NCI-H2081 (cell line): ENCODE data around the gene MLF2.
A peak's percentile ranks its signal among the peaks of the same experiment; 100 is the strongest.
"Not testable (repeated sequence)": the region's sequence is repeated elsewhere in the genome, so short reads cannot be mapped to it uniquely, and the experiment has no call there.

ENCODE experiments used
- DNase-seq, 2 experiments: peaks; one replicate each; lab custom pipeline; 2025; lab: John Stamatoyannopoulos, UW

MLF2 gene

DNA sequence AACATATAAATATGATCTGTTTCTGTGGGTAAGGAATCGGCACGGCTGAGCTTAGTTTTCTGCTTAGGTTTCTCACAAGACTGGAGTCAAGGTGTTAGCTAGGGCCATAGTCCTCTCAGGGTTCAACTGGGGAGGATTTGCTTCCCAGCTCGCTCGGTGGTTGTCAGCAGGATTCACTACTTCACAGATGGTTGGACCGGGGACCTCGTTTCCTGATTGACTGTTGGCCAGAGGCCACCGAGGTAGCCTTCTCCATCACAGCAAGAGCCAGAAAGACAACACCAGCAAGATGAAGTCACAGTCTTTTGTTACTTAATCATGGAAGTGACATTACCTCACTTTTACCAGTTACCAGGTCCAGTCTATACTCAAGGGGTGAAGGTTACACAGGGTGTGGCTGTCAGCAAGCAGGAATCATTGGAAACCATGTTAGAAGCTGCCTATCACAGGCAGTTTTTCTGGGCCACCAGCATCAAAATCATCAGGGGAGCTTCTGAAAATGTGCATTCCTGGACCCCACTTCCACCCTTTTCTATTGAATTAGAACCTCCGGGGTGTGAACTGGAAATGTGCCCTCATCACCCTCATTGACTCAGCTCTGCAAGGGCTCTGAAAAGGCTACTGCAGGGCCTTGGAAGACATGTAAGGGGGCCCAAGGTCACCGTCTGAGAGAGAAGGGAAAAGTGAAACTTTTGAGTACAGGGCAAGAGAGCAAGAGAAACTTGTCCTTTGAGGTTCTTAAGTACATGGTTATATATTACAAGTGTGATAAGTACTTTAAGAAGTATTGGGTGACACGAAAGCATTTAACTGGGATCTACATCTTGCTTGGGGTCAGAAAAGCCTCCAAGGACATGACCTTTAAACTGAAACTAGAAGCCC, 18.2 kb downstream of the MLF2 start:
- DNase-seq: no peak

DNA sequence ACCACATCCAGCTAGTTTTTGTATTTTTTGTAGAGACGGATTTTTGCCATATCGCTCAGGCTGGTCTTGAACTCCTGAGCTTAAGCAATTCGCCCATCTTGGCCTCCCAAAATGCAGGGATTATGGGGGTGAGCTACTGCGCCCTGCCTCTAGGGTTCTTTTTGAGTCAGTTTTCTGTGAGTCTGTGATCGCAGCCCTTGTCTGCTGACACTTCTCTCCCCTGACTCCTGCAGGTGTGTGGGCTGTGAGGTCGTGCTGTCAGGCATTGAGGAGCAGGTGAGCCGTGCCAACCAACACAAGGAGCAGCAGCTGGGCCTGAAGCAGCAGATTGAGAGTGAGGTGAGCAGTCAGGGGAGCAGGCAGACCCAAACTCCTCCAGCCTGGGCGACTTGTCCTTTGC, 22.8 kb downstream of the MLF2 start:
- no peak for DNase-seq

DNA sequence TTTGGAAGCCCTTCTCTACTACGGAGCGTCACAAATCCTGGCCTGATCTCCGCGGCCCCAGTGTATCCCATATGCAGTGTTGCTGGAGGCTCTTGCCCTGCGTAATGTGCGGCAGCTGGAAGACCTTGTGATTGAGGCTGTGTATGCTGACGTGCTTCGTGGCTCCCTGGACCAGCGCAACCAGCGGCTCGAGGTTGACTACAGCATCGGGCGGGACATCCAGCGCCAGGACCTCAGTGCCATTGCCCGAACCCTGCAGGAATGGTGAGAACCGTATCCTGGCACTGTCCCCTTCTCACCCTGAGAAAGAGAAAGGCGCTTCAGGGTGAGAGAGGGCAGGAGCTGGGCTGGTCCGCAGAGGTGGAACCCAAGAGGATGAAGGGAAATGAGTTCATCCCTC, 23.8 kb downstream of the MLF2 start:
- DNase-seq: no peak

DNA sequence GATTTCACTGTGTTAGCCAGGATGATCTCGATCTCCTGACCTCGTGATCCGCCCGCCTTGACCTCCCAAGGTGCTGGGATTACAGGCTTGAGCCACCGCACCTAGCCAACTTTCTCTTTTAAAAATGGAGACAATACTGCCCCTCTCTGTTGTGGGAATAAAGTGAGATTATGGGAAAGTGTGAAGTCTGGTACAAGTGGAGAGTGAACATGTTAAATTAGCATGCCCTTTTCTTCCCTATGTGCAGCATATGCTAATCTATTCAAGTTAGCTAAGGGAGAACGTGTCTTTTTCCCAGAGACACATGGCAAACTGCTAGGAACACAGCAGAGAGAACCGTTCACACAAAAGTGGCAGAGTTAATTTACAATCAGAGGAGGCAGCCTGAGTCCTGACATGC, 27.6 kb downstream of the MLF2 start:
- DNase-seq: no peak

DNA sequence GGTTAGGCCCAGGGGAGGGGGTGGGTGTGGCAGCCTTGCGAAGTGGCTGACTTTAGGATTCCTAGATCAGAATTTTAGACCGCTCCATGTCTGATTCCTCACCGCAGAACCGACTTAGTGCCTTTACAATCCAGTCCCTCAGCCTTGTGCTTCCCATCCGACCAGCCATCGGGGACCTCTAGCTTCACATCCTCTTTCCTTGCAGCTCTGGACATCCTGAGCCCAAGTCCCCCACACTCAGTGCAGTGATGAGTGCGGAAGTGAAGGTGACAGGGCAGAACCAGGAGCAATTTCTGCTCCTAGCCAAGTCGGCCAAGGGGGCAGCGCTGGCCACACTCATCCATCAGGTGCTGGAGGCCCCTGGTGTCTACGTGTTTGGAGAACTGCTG, 28.5 kb downstream of the MLF2 start:
- DNase-seq: peak in 1 of 2 experiments; percentile 26

DNA sequence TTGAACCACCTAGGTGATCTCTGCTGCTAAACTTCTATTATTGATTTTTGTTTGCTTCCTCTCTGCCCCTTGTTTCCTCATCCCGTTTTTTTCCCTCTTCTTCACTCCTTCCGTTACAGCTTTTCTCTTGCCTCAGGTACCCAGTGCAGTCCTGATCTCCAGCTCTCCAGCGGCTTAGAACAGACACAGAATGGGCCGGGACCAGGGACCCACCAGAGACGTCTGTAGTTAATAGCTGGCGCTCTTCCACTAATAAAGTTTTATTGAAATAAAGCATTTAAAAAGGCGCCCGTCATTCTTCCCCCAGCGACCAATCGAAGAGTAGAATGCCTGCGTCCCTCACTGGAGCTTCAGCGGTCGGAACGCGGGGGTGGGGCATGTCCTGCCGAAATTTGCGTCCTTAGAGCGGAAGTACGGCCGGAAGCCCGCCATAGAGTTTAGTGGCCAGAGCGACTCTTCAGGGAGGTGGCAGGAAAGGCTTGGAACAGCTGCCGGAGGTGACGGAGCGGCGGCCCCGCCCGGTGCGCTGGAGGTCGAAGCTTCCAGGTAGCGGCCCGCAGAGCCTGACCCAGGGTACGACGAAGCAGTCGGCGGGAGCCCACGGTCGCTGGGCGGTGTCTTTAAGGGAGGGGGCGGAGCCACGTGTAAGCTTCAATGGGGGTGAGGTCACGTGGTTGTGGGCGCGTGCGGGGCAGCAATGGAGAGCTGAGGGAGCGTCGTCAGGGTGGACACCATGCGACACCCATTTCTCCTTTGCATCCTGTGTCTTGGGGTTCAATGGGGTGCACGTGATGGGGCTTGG, 29.1 kb downstream of the MLF2 start, which contains the start of gene COPS7A:
TSS of gene COPS7A (plus strand) at position 440 of the 802 bp plus-strand sequence. CDS start 611 bp downstream, outside the sequence.
- DNase-seq: peak; percentile 99

DNA sequence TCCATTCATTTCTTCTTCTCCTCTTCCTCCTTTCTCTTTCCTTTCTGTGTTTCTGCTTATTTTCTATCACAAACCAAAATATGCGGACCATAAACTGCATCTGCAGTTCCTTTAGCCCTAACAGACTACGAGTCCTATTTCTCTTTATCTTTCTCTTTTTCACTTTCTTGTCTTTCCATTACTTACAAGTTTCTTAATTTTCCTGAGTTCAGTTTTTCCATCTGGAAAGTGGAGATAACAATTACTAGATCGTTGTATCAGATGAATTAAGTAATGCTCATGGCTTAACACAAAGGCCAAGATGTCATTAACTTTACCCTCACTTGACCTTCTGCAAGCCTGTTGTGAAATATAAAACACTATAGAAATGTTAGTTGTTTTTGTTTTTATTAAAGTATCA, 30.1 kb downstream of the MLF2 start:
- no peak for DNase-seq

DNA sequence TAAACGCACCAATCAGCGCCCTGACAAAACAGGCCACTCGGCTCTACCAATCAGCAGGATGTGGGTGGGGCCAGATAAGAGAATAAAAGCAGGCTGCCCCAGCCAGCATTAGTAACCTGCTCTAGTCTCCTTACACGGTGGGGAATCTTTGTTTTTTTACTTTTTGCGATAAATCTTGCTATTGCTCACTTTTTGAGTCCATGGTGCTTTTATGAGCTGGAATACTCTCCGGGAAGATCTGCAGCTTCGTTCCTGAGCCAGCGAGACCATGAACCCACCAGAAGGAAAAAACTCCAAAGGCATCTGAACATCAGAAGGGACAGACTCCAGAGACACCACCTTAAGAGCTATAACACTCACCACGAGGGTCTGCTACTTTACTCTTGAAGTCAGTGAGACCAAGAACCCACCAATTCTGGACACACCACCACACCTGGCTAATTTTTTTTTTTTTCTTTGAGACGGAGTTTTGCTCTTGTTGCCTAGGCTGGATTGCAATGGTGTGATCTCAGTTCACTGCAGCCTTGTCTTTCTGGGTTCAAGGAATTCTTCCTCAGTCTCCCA, 36.0 kb downstream of the MLF2 start:
- DNase-seq: no peak

DNA sequence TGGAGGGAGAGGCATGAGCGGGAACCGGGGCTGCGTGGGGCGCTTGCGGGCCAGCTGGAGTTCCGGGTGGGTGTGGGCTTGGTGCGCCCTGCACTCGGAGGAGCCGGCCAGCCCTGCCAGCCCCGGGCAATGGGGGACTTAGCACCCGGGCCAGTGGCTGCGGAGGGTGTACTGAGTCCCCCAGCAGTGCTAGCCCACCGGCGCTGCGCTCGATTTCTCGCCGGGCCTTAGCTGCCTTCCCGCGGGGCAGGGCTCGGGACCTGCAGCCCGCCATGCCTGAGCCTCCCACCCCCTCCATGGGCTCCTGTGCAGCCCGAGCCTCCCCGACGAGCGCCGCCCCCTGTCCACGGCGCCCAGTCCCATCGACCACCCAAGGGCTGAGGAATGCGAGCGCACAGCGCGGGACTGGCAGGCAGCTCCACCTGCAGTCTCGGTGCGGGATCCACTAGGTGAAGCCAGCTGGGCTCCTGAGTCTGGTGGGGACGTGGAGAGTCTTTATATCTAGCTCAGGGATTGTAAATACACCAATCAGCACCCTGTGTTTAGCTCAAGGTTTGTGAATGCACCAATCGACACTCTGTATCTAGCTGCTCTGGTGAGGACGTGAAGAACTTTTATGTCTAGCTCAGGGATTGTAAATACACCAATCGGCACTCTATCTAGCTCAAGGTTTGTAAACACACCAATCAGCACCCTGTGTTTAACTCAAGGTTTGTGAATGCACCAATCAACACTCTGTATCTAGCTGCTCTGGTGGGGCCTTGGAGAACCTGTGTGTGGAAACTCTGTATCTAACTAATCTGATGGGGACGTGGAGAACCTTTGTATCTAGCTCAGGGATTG, 36.7 kb downstream of the MLF2 start:
- not testable (repeated sequence) for DNase-seq

DNA sequence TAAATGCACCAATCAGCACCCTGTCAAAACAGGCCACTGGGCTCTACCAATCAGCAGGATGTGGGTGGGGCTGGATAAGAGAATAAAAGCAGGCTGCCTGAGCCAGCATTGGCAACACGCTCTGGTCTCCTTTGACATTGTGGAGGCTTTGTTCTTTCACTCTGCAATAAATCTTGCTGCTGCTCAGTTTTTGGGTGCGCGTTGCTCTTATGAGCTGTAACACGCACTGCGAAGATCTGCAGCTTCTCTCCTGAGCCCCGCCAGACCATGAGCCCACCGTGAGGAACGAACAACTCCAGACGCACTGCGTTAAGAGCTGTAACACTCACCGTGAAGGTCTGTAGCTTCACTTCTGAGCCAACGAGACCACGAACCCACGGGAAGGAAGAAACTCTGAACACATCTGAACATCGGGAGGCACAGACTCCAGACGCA, 44.0 kb downstream of the MLF2 start:
- no peak for DNase-seq

DNA sequence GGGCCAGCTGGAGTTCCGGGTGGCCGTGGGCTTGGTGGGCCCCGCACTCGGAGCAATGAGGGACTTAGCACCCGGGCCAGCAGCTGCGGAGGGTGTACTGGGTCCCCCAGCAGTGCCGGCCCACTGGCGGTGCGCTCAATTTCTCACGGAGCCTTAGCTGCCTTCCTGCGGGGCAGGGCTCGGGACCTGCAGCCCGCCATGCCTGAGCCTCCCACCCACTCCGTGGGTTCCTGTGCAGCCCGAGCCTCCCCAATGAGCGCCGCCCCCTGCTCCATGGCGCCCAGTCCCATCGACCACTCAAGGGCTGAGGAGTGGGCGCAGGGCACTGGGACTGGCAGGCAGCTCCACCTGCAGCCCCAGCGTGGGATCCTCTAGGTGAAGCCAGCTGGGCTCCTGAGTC, 44.6 kb downstream of the MLF2 start:
- DNase-seq: not testable (repeated sequence)

DNA sequence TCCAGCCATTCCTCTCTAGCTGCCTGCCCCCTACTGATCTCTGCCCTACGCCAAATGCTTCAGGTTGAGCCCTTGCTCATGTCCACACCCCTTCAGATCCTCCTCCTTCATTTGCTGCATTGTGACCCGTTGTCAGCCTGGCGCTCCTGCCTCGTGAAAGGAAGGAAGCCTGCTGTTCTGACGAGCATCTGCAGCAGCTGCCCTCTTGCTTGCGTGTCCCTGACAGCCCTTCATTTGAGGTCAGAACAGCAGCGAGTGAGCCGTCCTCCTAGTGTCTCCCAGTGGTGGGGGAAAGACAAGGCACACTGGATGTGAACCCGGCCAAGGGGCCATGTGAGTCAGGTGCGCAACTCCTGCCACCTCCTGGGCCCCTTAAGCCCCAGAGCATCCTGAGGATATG, 49.3 kb downstream of the MLF2 start:
- DNase-seq: no peak

DNA sequence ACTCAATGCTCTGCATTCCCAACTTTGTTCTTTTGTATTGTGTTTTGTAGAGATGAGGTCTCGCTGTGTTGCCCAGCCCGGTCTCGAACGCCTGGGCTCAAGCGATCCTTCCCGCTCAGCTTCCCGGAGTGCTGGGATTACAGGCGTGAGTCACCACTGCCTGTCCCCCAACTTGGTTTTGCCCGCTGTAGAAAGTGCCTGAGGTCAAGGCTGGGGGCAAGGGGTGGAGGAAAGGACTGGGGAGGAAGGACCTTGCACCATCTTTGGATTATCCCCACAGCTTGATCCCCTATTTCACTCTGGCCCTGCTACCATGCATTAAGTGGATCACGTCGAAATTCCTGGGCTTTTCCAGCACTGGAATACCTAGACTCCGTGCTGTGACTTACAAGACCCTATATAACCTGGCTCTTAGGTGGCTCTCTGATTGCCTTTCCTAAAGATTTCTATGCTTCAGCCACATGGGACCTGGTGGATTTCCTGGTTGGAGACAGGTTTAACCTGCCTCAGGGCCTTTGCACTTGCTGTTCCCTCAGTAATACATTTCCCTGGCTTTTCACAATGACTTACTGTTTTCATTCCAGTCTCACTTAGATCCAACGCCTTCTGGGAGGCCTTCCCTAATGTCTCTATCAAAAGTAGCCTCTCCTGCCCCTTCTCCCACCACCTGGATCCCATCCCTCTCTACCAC, 51.7 kb downstream of the MLF2 start:
- no peak for DNase-seq

DNA sequence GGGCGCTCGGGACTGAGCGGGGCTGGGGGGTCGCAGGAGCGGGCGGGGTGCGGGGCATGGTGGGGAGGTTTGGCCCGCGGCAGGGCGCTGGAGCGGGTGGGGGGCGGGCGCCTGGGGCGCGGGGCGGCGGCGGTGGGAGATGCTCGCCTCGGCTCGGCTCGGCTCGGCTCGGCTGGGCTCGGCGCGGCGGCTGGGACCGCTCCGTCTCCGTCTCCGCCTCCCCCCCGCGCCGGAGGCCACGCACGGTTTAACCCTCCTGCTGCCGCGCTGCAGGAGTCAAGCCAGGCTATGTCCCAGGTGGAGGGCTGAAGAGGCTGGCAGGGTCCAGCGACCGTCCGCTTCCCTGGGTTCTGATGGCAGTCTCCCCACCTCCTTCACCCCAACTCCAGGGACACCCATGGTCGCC, 52.3 kb downstream of the MLF2 start, which contains the start of gene PIANP:
TSS of gene PIANP (minus strand) at position 170 of the 406 bp plus-strand sequence. CDS start 2,754 bp downstream, outside the sequence.
- DNase-seq: peak; percentile 15 to 24

DNA sequence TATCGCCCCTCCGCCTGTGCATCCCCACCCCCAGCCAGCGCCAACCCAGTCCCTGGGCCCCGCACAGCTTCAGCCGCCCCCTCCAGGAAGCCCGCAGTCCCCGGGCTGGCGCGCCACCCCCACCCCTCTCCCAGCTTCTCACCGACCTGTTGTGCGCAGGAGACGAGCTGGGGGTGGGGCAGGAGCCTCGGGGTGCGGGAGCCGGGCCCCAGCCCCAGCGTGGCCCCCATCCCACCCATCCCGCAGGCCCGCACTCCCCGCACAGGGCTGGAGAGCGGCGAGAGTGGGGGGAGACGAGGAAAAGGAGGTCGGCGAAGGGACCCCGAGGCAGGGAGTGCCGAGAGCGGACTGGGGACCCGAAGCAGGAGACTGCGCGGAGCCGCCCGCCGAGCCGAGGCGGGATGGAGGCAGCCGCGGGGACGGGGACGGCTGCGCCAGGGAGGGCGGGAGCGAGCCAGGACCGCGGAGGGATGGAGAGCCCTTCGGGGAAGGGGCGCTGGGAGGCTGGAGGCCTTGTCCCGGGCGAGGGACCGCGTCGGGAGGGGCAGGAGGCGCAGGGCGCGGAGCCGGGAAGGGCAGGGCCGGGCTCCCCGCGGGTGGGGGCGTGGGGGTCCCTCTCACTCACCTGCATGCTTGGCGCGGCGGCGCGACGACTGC, 52.8 kb downstream of the MLF2 start:
- DNase-seq: no peak

DNA sequence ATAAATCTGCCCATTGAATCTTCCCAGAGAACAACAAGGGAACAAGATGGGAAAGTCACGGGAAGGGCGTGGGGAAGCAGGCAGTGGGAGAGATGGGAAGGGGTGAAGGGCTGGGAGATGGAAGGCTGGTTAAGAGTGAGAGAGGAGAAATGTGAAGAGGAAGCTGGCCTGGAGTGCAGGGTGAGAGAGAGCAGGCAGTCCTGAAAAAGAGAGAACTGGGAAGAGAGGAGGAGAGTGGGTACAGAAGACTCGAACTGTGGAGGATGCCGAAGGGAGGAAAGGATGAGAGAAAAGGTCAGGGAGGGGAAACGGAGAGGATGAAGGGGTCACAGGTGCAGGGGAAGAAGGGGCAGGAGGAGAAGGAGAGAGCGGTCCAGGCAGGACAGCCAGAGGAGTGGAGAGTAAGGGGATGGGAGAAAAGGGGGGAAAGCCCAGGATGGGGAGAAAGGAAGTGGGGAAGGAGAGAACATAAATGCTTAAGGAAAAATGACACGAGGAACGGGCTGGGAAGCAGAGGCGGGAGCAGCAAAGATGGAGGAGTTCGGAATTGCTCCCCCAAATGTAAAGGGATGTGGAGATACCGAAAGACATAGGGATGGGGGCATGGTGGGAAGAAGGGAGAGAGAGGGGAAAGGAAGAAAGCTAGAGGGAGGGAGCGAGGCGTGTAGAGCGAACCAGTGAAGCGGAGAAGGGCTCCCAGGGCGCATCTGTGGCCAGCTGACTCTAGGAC, 53.5 kb downstream of the MLF2 start:
- no peak for DNase-seq

DNA sequence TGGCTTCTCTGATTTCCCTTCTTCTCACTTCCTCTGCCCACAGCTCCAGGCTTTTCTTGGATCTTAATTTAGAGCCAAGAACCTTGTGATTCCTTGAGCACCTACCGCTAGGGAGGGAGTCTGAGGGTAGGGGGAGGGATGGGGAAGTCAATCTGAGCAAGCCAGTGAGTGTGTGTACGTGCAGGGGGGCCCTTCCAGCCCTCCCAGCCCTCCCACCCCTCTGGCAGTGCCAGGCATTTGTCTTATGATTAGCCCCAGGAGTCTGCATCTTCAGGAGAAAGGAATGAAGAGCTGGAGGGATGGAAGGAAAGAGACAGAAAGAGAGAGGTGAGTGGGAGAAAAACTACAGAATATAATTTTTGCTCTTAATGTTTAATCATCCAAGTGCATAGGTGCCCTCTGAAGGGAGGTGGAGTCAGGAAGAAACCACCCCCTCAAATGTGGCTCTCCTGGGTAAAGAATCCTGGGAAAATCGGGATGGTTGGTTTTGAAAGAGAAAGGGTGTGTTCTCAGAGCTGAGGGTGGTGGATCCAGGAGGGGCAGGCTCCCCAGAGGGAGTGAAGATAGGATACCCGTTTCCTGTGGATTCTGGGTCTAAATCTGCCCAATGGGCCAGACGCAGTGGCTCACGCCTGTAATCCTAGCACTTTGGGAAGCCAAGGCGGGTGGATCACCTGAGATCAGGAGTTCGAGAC, 54.4 kb downstream of the MLF2 start:
- no peak for DNase-seq
